IPS-15b (cell line): Measurements from ENCODE around the gene WDR59.

Source experiments
- H3K27me3 ChIP-seq: one replicate; pipeline ENCODE4 v1.6.1; 2013; ENCODE audit warnings: low read length; ENCODE audit not compliant: control insufficient read depth, insufficient read depth
- H3K36me3 ChIP-seq: one replicate; pipeline ENCODE4 v1.6.1; 2013; ENCODE audit warnings: low read length; ENCODE audit not compliant: control insufficient read depth, insufficient read depth
- H3K4me1 ChIP-seq: one replicate; pipeline ENCODE4 v1.6.1; 2013; ENCODE audit warnings: mild to moderate bottlenecking, low read length; ENCODE audit not compliant: control insufficient read depth, insufficient read depth
- H3K4me3 ChIP-seq: one replicate; pipeline ENCODE4 v1.5.1; 2013; ENCODE audit warnings: low read depth, low read length
- H3K9ac ChIP-seq: one replicate; pipeline ENCODE4 v1.6.1; 2013; ENCODE audit warnings: low read depth, mild to moderate bottlenecking, low read length
- H3K9me3 ChIP-seq: one replicate; pipeline ENCODE4 v1.6.1; 2013; ENCODE audit warnings: mild to moderate bottlenecking, low read length; ENCODE audit not compliant: control insufficient read depth, insufficient read depth

Gene WDR59

GRCh38 chr16:74950511-74950910 lies 34.4 kb downstream of the WDR59 start:
- no peaks in the 10 kb centered on the region for H3K4me1 ChIP-seq
- H3K27me3 ChIP-seq: no peaks in the 10 kb centered on the region
- no peak overlapping the region for H3K9ac ChIP-seq
- no peaks in the 10 kb centered on the region for H3K9me3 ChIP-seq
- no peak overlapping the region for H3K4me3 ChIP-seq
- peaks cover 22% of the 10 kb centered on the region for H3K36me3 ChIP-seq

- Histone ChIP-seq H3K4me3 (no peak overlapping the region), H3K27me3 (no peaks in the 10 kb centered on the region), H3K36me3 (peaks cover 18% of the 10 kb centered on the region), H3K4me1 (no peaks in the 10 kb centered on the region), H3K9me3 (no peaks in the 10 kb centered on the region), H3K9ac (no peak overlapping the region)
These were observed 35.6 kb downstream of the WDR59 start for GRCh38 chr16:74949309-74949708.

- Histone ChIP-seq H3K27me3 (no peaks in the 10 kb centered on the region), H3K36me3 (peaks cover 26% of the 10 kb centered on the region), H3K9ac (no peak overlapping the region), H3K4me1 (no peaks in the 10 kb centered on the region), H3K9me3 (no peaks in the 10 kb centered on the region), H3K4me3 (no peak overlapping the region)
These were observed 40.5 kb downstream of the WDR59 start for GRCh38 chr16:74944466-74944865.

GRCh38 chr16:74942977-74943918 lies 41.7 kb downstream of the WDR59 start:
- Histone ChIP-seq H3K36me3 (peaks cover 26% of the 10 kb centered on the region), H3K4me1 (no peaks in the 10 kb centered on the region), H3K4me3 (no peak overlapping the region), H3K9me3 (no peaks in the 10 kb centered on the region), H3K27me3 (no peaks in the 10 kb centered on the region), H3K9ac (no peak overlapping the region)

GRCh38 chr16:74942566-74942965 lies 42.4 kb downstream of the WDR59 start:
- no peaks in the 10 kb centered on the region for H3K9me3 ChIP-seq
- peaks cover 31% of the 10 kb centered on the region for H3K36me3 ChIP-seq
- H3K9ac ChIP-seq: no peak overlapping the region

GRCh38 chr16:74939688-74940087 lies 45.2 kb downstream of the WDR59 start:
- Histone ChIP-seq H3K27me3 (no peaks in the 10 kb centered on the region), H3K9ac (no peak overlapping the region), H3K36me3 (peaks cover 27% of the 10 kb centered on the region), H3K4me1 (no peaks in the 10 kb centered on the region), H3K9me3 (no peaks in the 10 kb centered on the region), H3K4me3 (no peak overlapping the region)

More at GRCh38 chr16:74942566-74942965, 42.4 kb downstream of the WDR59 start:
- no peaks in the 10 kb centered on the region for H3K27me3 ChIP-seq
- H3K4me1 ChIP-seq: no peaks in the 10 kb centered on the region
- no peak overlapping the region for H3K4me3 ChIP-seq

GRCh38 chr16:74936902-74937560 lies 47.9 kb downstream of the WDR59 start:
- H3K9ac ChIP-seq: no peak overlapping the region
- no peaks in the 10 kb centered on the region for H3K4me1 ChIP-seq
- no peak overlapping the region for H3K4me3 ChIP-seq
- no peaks in the 10 kb centered on the region for H3K9me3 ChIP-seq
- H3K36me3 ChIP-seq: peaks cover 24% of the 10 kb centered on the region
- H3K27me3 ChIP-seq: no peaks in the 10 kb centered on the region

GRCh38 chr16:74931445-74931844 lies 53.5 kb downstream of the WDR59 start:
- no peaks in the 10 kb centered on the region for H3K27me3 ChIP-seq
- H3K9me3 ChIP-seq: no peaks in the 10 kb centered on the region
- no peak overlapping the region for H3K4me3 ChIP-seq
- no peak overlapping the region for H3K9ac ChIP-seq
- H3K4me1 ChIP-seq: no peaks in the 10 kb centered on the region
- H3K36me3 ChIP-seq: peaks cover 9% of the 10 kb centered on the region

- Histone ChIP-seq H3K4me3 (no peak overlapping the region), H3K27me3 (no peaks in the 10 kb centered on the region), H3K36me3 (peaks cover 9% of the 10 kb centered on the region), H3K9me3 (no peaks in the 10 kb centered on the region), H3K9ac (no peak overlapping the region), H3K4me1 (no peaks in the 10 kb centered on the region)
These were observed 55.3 kb downstream of the WDR59 start for GRCh38 chr16:74929636-74930035.

- H3K9me3 ChIP-seq: no peaks in the 10 kb centered on the region
- H3K27me3 ChIP-seq: no peaks in the 10 kb centered on the region
- H3K9ac ChIP-seq: no peak overlapping the region
- H3K4me3 ChIP-seq: no peak overlapping the region
- peaks cover 3% of the 10 kb centered on the region for H3K36me3 ChIP-seq
- no peaks in the 10 kb centered on the region for H3K4me1 ChIP-seq
These were observed 58.1 kb downstream of the WDR59 start for GRCh38 chr16:74926805-74927204.

GRCh38 chr16:74923766-74924460 lies 61.0 kb downstream of the WDR59 start:
- H3K36me3 ChIP-seq: peaks cover 2% of the 10 kb centered on the region
- no peaks in the 10 kb centered on the region for H3K4me1 ChIP-seq
- no peaks in the 10 kb centered on the region for H3K27me3 ChIP-seq
- no peak overlapping the region for H3K4me3 ChIP-seq
- no peak overlapping the region for H3K9ac ChIP-seq
- H3K9me3 ChIP-seq: no peaks in the 10 kb centered on the region
